Subcutaneous abdominal adipose tissue (tissue), 5 donors: Measurements from ENCODE around the gene NAPB.

Experiments
- H3K27ac ChIP-seq: one replicate; pipeline ENCODE4 v1.7.0; 2013; ENCODE audit warnings: low read depth, mild to moderate bottlenecking, inconsistent platforms, low read length, moderate library complexity
- H3K27me3 ChIP-seq, 5 donors: one replicate each; pipeline ENCODE4 v1.7.0; 2013; ENCODE audit warnings: low read length in 5 of 5, inconsistent platforms in 1 of 5; ENCODE audit not compliant: control insufficient read depth in 5 of 5, insufficient read depth in 4 of 5
- H3K36me3 ChIP-seq, 5 donors: one replicate each; pipeline ENCODE4 v1.7.0; 2013; ENCODE audit warnings: low read length in 5 of 5; ENCODE audit not compliant: control insufficient read depth in 5 of 5, insufficient read depth in 5 of 5
- H3K4me1 ChIP-seq, 5 donors: one replicate each; pipeline ENCODE4 v1.7.0; 2013; ENCODE audit warnings: low read length in 5 of 5, mild to moderate bottlenecking in 3 of 5, moderate library complexity in 1 of 5; ENCODE audit not compliant: control insufficient read depth in 5 of 5, insufficient read depth in 5 of 5
- H3K4me3 ChIP-seq, 5 donors: one replicate each; pipeline ENCODE4 v1.7.0; 2013; ENCODE audit warnings: low read length in 5 of 5, low read depth in 1 of 5
- H3K9ac ChIP-seq, 5 donors: one replicate each; pipeline ENCODE4 v1.7.0; 2013; ENCODE audit warnings: low read length in 5 of 5, mild to moderate bottlenecking in 4 of 5, moderate library complexity in 3 of 5
- H3K9me3 ChIP-seq, 5 donors: one replicate each; pipeline ENCODE4 v1.7.0; 2013; ENCODE audit warnings: low read length in 5 of 5; ENCODE audit not compliant: control insufficient read depth in 5 of 5
- donor health status: healthy.
- donor health status: healthy.
- donor health status: healthy.
- donor health status: healthy.
- donor health status: healthy.

The NAPB gene

DNA sequence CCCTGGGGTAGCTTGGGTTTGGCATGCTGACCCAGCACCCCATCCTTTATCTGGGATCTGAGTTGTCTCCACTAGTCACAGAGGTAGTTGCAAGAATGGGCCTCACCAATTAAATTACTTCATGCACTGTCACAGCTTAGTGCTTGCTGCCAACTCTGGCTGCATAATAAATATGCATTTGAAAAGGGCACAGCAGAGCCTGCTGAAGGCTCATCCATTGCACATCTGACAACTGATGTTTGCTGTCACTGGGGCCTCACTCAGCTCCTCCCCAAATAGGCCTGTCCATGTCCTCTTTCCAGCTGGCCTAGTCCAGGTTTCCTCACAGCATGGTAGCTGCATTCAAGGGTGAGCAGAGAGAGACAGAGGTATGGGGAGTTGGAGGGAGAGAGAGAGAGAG lies 84.0 kb downstream of the NAPB start:
- H3K9ac ChIP-seq: no peak overlapping the region
- H3K9me3 ChIP-seq: no peaks in the 10 kb centered on the region
- no peak overlapping the region for H3K4me3 ChIP-seq
- no peak overlapping the region for H3K27ac ChIP-seq
- peaks cover 0 to 8% (median 0%) of the 10 kb centered on the region in 5 donors for H3K27me3 ChIP-seq
- peaks cover 0 to 3% (median 0%) of the 10 kb centered on the region in 5 donors for H3K4me1 ChIP-seq
- no peaks in the 10 kb centered on the region for H3K36me3 ChIP-seq

DNA sequence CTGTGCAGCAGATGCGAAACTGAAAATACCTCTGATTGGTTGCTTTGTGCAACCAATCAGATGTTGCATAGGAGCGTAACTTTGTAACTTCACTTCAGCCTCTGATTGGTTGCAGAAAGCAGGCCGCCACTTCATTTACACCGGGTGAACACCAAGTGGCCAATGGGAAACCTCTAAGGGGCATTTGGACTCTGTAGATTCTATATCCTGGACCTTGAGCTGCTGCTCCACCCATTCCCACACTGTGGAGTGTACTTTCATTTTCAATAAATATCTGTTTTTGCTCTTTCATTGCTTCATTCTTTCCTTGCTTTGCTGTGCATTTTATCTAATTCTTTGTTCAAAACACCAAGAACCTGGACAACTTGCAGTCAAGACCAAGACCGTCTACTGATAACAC lies 84.8 kb downstream of the NAPB start:
- Histone ChIP-seq H3K9ac (no peak overlapping the region), H3K27ac (no peak overlapping the region), H3K4me3 (no peak overlapping the region), H3K9me3 (no peaks in the 10 kb centered on the region), H3K27me3 (peaks cover 0 to 3% (median 0%) of the 10 kb centered on the region in 5 donors), H3K36me3 (no peaks in the 10 kb centered on the region), H3K4me1 (peaks cover 0 to 3% (median 0%) of the 10 kb centered on the region in 5 donors)

DNA sequence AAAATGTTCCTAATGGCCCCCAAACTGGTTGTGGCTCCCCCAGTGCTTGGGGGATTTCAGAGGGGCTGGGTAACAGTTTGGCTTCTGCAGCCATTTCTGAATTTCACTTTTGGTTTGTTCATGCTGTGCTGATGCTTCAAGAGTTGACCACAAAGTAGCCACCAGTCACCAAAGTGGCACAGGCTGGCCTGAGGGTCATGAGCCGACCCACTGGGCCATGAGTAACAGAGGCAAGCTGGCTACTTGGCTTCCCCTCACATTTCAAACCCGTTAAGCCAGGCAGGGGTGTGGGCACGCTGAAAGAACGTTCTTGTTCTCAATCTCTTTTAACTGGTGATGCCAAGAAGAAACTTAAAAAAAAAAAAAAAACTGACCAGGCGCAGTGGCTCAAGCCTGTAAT lies 85.8 kb downstream of the NAPB start:
- Histone ChIP-seq H3K36me3 (no peaks in the 10 kb centered on the region), H3K4me1 (peaks cover 0 to 3% (median 0%) of the 10 kb centered on the region in 5 donors), H3K4me3 (no peak overlapping the region)

DNA sequence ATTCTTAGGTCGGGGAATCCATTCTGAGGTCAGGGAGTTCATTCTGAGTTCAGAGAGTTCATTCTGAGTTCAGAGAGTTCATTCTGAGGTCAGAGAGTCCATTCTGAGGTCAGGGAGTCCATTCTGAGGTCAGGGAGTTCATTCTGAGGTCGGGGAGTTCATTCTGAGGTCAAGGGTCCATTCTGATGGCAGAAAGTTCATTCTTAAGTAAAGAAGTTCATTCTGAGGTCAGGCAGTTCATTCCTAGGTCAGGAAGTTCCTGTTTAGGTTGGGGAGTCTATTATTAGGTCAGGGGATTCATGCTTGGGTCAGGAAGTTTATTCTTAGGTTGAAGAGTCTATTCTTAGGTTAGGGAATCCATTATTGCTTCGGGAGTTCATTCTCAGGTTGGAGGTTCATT lies 87.2 kb downstream of the NAPB start:
- no peak overlapping the region for H3K4me3 ChIP-seq
- no peak overlapping the region for H3K27ac ChIP-seq
- no peak overlapping the region for H3K9ac ChIP-seq
- peaks cover 0 to 5% (median 0%) of the 10 kb centered on the region in 5 donors for H3K9me3 ChIP-seq
- no peaks in the 10 kb centered on the region for H3K27me3 ChIP-seq
- peaks cover 0 to 3% (median 0%) of the 10 kb centered on the region in 5 donors for H3K4me1 ChIP-seq
- H3K36me3 ChIP-seq: no peaks in the 10 kb centered on the region

More for the DNA sequence above, 85.8 kb downstream of the NAPB start:
- Histone ChIP-seq H3K9ac (no peak overlapping the region), H3K27me3 (peaks cover 0 to 3% (median 0%) of the 10 kb centered on the region in 5 donors), H3K9me3 (no peaks in the 10 kb centered on the region), H3K27ac (no peak overlapping the region)

DNA sequence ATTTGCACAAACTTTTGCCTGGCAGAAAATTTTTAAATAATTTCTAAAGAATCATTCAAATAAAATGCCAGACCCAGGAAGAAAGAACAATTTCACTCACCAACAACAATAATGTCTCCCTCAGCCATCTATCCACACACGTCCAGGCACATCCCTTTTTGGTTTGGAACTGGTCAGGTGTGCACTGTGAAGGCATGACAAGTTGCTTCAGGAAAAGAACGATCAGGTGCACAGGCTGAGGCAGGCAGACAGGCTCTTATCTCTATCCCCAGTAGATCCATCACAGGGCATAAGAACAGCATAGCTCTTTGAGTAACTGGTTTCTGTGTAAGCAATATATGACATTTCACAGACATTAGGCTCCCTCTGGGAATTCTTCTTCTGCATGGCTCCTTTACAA lies 88.8 kb downstream of the NAPB start:
- Histone ChIP-seq H3K4me3 (no peak overlapping the region), H3K4me1 (peaks cover 0 to 3% (median 0%) of the 10 kb centered on the region in 5 donors), H3K27me3 (no peaks in the 10 kb centered on the region), H3K9ac (no peak overlapping the region), H3K36me3 (no peaks in the 10 kb centered on the region), H3K27ac (no peak overlapping the region), H3K9me3 (peaks cover 0 to 5% (median 0%) of the 10 kb centered on the region in 5 donors)

DNA sequence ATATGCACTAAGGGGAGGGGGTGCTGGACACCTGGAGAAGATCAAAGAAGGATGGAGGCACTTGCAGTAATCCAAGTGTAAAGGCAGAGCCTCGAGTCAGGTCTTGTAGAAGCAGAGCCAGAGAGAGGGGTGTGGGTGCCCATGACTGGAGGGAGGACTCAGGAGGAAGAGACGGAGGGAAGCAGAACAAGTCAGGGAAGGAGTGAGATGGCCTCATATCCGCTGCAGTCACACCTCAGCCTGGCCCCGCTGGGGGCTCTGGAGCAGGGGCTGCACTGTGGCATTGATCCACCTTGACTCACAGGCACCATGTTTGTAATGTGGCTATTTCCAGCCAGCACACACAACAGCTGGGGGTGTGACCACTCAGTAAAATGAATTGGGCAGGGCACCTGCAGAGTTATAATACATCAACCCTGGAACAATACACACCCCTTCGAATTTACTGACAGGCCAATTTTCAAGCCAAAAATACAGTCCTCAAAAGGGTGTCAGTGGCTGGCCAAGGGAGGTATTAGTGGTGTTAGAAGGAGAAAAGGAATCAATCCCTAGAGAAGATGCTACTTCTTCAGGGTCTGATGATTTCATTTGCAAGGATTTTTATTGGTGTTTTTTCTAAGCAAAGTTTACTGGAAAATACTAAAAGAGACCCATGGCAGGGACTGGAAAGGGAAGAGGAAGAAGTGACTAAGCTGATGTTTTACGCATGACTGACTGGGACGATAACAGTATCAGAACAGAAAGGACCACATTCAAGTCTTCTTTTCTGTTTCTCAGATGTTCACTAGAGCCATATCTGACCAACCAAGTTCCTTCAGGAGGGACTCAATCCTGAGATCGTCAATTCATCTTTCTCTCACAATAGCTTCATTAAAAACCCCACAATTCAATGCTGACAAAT lies 89.6 kb downstream of the NAPB start:
- no peaks in the 10 kb centered on the region for H3K36me3 ChIP-seq
- H3K4me3 ChIP-seq: no peak overlapping the region
- no peak overlapping the region for H3K9ac ChIP-seq
- no peak overlapping the region for H3K27ac ChIP-seq
- H3K4me1 ChIP-seq: peaks cover 0 to 3% (median 0%) of the 10 kb centered on the region in 5 donors
- H3K27me3 ChIP-seq: no peaks in the 10 kb centered on the region
- peaks cover 0 to 5% (median 0%) of the 10 kb centered on the region in 5 donors for H3K9me3 ChIP-seq

DNA sequence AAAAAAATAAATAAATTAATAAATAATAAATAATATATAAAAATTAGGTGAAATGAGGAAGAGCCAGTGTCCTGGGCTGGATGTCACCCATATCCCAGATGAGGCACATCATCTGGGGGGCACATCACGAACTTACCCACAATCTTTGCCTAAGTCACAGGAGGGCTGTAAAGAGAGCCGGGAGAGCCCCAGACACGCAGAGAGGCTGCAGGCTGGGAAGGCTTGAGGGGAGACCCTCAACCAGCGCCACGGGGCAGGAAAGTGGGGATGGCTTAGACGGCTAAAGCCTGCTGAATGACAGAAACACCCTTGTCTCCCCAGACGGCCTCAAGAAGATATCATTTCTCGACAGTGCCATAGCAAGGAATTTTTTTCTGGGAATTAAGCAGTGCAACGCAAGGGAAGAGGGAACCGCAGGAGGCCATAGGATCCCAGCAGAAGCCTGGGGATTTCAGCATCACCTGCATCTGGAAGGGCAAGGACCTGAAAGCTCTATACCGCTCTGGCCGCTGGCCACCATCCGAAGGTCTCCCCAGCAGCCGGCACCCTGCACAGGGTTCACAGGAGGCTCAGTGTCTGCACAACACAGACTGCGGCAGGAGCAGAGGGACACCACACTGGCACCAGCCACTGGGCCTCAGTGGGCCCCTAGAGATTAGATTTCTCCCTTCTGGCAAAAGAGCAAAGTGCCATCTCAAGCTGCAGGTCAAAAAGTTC lies 93.5 kb downstream of the NAPB start:
- Histone ChIP-seq H3K27me3 (peaks cover 0 to 4% (median 0%) of the 10 kb centered on the region in 5 donors), H3K4me1 (peaks cover 0 to 6% (median 0%) of the 10 kb centered on the region in 5 donors), H3K9me3 (peaks cover 0 to 5% (median 0%) of the 10 kb centered on the region in 5 donors), H3K4me3 (no peak overlapping the region), H3K27ac (no peak overlapping the region), H3K9ac (no peak overlapping the region), H3K36me3 (no peaks in the 10 kb centered on the region)

DNA sequence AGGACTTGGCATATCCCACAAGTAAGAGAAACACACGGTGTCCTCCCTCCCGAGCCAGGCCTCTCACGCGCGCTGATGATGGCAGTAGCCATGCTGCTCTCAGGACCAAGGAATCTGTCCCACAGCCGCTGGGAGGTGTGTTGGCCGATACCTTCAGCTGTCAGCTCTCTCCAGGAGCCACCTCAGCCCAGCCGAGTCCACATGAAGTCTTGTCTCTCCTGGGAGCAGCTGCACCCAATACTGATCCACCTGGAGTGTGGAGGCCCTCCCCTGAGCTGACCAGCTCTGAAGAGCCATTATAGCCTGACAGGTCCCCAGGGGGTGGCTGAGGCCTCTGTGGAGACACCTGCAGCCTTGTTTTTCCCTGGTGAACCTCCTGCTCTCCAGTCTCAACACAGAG lies 94.5 kb downstream of the NAPB start:
- Histone ChIP-seq H3K4me1 (peaks cover 0 to 6% (median 0%) of the 10 kb centered on the region in 5 donors), H3K4me3 (no peak overlapping the region), H3K36me3 (no peaks in the 10 kb centered on the region)

DNA sequence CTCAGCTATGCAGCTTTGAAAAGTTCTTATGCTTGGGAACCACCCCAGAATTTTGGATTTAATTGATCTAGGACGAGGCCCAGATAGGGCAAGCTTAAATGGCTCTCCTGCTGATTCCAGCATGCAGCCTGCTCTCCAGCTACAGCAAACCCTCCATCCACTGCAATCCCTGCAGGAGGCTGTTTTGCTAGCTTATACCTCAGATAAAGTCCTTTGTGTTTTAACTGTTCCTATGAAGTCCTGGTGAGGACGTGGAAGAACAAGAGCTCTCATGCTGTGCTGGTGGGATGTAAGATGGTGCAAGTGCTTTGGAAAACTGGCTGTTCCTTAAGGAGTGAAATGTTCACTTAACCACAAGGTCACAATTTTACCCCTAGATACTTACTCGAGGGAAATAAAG lies 96.2 kb downstream of the NAPB start:
- Histone ChIP-seq H3K27me3 (peaks cover 0 to 11% (median 0%) of the 10 kb centered on the region in 5 donors), H3K36me3 (no peaks in the 10 kb centered on the region), H3K9me3 (peaks cover 0 to 5% (median 3%) of the 10 kb centered on the region in 5 donors), H3K4me1 (peaks cover 0 to 6% (median 0%) of the 10 kb centered on the region in 5 donors), H3K4me3 (no peak overlapping the region), H3K27ac (no peak overlapping the region), H3K9ac (no peak overlapping the region)

More for the DNA sequence above, 94.5 kb downstream of the NAPB start:
- no peak overlapping the region for H3K9ac ChIP-seq
- H3K9me3 ChIP-seq: peaks cover 0 to 5% (median 0%) of the 10 kb centered on the region in 5 donors
- peaks cover 0 to 4% (median 0%) of the 10 kb centered on the region in 5 donors for H3K27me3 ChIP-seq
- H3K27ac ChIP-seq: no peak overlapping the region
